ENCODE data around the gene CNKSR3.
"Not testable (repeated sequence)": the region's sequence is repeated elsewhere in the genome, so short reads cannot be mapped to it uniquely, and the experiment has no call there.

CNKSR3 gene

DNA sequence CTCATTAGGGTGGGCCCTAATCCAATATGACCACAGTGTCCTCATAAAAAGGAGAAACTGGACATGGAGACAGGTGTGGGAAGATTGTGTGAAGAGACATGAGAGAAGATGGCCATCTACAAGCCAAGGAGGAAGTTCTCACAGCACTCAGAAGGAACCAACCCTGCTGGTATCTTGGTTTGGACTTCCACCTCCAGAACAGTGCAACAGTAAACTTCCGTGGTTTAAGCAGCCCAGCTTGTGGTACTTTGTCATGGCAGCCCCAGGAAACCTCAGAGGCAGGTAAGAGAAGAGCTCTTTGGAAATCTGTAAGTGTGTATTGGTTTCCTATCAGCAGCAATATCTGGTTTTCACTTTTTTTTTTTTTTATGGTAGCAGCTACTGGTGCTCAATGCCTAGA lies 16.5 kb upstream of the CNKSR3 start:
- no peak for DNase-seq

DNA sequence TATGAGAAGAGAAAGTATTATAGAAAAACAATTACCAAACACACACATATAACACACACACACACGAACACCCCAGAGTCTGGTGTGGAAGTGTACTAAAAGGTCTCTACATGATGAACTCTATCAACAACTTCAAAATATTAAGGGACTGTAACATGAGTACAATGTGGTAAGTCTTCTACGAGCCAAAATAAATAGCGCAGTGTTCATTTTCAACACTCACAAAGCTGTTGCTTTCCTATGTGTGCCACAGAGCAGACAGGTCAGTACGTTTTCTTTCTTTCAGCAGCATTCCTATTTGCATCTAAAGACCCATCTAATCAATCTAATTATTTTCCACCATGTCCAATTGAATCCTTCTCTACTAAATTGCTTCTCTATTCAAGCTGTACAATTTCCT lies 12.1 kb upstream of the CNKSR3 start:
- DNase-seq = no peak

DNA sequence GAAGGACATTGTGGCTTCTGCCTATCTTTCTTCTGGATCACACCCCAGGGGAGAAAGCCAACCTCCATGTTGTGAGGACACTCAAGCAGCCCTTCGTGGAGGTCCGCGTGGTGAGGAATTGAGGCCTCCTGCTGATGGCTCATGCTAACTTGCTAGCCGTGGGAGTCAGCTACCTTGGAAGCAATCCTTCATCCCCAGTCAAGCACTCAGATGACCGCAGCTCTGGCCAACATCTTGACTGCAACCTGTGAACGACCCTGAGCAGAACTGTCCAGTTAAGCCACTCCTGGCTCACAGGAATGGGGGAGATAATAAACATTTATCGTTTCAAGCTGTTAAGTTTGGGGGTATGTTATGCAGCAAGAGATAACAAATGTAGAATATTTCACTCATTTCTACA lies 10.9 kb upstream of the CNKSR3 start:
- DNase-seq = no peak

DNA sequence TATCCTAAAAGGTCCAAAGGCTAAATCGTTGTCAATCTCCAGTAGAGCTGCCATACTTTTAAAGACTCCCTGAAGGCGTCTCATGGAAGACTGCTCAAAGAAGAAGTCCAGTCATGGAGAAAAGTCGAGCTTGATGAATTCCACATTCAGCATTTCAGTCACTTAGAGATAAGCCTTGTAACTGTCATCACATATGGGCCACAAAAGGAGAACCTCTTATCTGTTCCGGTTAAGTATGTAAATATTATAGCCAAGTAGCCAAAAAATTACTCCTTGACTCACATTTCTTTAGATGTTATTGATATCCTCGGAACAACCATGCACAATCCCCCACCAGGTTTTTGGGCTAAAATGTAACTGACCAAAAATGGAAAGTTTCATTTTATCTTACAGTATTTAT lies 9.8 kb upstream of the CNKSR3 start:
- no peak for DNase-seq

DNA sequence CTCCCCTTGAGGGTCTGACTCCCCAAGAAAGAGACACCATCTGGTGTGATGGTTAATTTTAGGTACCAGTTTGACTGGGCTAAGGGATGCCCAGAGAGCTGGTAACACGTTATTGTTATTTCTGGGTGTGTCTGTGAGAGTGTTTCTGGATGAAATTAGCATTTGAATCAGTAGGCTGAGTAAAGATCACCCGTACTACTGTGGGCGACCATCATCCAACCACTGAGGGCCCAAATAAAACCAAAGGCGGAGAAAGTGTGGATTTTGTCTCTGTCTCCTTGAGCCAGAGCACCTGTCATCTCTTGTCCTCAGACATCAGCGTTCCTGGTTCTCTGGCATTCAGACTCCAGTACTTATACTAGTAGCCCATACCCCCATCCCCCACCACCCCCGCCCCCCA lies 7.9 kb upstream of the CNKSR3 start:
- DNase-seq = no peak

DNA sequence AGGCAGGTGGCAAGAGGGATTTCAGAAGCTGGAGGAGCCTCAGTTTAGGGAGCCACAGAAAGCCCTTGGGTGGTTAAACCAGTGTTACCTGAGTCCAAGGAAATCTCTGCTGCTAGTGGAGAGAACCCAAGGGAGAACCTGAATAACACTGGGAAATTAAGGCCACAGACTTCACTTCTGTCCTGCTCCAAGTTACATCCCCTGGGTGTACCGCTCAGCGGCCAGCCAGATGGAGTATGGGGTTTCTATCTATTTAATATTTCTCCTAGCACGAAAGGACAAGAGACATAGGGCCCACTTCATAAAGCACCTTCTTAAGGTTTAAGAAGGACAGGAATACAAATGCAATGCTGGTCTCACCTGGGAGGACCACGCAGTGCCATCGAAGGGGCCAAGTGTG lies 5.8 kb upstream of the CNKSR3 start:
- DNase-seq = no peak

DNA sequence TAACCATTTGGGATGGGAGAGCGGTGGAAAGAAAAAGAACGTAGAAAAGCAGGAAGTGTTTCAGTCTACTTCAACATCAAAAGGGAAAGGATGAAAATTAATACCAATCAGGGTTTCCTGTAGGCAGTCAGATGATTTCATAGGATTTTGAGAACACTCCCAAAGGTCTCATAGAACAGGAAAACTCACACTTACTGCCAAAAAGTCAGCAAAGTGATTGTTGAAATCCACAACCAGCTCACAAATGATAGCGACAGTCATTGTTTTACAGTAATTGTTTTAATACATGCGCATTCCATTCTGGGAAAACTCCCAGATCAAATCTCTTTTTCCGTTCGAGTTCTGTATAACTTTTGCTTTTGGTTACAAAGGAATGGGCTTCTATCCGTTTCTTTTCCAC lies 5.3 kb upstream of the CNKSR3 start:
- DNase-seq = no peak

DNA sequence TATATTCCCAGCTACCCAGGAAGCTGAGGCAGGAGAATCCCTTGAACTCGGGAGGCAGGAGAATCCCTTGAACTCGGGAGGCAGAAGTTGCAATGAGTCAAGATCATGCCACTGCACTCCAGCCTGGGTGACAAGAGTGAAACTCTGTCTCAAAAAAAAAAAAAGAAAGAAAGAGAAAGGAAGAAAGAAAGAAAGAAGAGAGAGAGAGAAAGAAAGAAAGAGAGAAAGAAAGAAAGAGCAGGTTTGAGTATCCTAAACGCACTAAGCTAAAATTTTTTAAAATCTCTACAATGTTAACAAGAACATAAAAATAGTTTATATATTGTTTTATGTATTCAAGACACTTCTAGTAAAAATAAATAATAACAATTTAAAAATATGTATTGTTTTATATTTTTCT lies 4.6 kb upstream of the CNKSR3 start:
- not testable (repeated sequence) for DNase-seq

DNA sequence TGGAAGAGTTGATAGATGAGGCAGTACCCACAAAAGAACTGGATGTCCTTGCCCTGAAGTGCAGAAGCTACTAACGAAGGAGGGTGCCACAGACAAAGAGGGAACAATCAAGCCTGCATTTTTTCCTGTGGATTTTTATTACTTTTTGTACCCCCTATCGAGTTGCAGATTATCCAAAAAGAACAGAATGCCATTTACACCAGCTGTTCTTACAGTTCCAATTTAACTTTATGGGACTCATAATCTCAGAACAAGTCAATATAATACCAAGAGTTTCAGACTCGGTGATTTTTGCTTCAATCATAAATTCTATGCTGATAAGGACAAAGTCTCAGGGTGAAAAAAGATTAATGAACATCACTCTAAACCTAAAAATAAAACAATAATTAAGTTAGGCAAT lies 4.0 kb upstream of the CNKSR3 start:
- DNase-seq = no peak

DNA sequence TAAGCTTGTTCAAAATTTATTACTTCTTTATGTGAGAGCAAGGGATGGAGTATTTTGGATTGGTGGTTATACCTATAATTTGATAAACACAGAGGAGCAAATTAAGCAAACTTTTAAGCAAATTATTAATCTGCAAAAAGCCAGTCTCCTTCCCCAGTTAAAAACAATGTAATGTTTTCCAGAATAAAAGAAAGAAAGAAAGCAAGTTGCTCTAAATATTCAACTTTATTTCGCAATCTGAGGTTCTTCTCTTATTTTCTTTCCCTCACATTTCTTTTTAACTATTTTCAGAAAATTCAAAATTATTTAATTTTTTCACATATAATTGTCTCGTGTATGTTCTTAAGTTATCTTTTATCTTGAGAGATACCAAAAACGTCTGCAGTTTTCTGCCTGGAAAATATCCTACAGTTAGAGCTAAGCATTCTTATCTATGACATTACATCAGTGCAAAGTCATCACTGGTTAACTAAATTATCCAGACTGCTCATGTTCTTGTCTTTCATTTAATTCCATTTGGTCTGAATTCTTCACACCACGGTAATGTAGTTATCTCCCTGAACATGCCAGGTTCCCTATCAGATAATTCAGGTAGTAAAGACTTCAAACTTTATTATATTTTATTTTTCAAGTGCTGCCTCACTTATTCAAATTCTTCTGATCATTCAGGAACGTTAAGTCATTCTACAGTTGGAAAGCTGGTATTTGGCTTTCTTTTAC lies 3.3 kb upstream of the CNKSR3 start:
- DNase-seq = no peak

DNA sequence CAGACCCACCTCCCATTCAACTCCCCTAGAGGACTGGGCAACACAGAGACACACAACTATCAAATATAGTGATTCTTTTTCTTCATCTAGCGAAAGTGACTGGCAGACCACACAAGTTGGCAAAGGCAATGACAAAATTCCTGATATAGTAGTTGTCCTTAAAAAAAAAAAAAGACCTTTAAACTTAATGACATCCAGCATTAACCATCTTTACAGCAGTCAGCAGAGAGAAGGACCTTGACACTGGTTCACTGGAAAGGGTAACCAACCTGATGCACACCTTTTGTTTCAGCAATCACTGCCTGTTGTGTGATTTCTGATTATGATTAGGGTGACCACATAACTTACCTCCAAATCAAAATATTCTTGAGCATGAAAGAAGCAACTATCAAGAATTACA lies 1.7 kb upstream of the CNKSR3 start:
- DNase-seq = no peak

DNA sequence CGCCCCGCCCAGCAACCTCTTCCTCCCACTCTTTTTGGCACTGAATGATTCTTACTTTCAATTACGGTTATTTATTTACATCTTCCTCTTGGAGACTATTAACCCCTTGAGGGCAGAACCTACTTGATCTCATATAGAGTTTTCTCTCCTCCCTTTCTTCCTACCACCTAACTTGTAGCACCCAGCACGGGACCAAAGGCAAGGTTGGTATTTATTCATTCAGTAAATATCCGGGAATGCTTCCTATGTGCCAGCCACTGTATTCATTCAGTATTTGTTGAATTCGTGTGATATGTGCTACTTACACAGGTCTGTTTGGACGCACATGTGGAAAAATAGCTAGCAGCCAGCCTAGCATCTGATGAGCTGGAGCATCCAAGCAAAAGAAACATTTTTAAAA lies 1.3 kb upstream of the CNKSR3 start:
- DNase-seq = no peak

DNA sequence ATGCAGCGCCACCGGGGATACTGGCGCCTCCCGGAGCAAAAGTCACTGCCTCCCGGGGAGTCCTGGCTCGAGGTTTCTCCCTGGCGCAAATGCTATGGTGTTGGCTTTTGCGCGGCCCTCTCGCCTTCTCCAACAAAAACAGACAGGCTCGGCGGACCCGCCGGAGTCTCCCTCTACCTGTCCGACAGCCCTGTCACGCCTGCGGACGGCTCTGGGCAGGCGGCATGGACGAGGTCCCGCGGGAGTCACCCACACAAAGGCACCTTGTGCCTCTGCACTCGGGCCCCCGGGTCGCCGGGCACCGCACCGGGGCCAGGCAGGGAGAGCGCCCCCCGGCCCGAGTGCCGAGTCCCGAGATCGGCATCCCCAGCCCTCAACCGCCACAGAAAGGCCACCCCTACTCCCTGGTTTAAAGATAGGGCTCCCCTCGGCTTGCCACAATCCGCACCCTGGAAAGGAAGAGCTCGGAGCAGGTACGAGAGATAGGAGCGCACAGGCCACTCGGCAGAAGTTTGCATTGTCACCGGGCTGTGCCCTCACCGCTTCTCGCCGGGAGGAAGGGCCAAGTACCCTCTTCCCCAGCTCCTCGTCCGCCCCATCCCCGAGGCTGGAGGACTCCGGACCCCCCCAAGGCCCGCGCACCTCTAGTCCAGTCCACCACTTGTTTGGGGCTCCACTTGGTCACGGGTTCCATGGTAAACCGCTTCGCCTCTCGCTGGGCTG lies 903 bp downstream of the CNKSR3 start:
- no peak for DNase-seq

DNA sequence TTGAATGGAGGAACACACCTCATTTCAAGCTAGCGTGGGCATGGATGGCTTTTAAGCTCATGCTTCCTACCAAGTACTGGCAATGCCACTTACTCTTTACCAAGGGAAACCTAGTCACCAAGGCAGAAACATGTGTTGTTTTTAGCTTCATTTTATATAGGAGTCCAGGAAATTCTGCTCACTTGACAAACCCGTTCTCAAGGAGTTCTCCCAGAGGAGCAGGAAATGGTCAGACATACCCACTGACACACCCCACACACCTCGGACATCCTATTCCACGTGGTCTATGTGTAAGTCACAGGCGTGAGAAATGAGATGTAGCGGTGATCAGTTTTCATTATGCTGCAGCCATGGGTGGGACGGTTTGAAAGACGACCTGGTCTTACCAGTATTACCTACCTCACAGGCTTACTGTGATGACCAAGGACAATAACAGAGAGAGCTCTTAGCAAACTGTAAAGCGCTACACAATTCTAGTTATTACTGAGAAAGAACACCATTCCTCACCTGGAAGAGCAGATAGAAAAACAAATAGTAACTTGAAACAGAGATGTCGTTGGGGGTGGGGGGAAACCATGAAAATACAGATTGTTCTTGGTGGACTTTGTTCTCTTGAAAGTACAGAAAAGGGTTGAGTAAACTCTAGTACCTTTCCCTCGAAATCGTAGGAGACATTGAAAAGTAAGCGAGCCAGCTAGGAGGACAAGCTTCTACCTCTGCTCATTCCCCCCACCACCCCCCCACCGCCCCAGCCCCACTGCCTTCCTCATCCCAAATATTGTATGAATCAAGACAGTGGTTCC lies 1.7 kb downstream of the CNKSR3 start:
- DNase-seq = no peak

DNA sequence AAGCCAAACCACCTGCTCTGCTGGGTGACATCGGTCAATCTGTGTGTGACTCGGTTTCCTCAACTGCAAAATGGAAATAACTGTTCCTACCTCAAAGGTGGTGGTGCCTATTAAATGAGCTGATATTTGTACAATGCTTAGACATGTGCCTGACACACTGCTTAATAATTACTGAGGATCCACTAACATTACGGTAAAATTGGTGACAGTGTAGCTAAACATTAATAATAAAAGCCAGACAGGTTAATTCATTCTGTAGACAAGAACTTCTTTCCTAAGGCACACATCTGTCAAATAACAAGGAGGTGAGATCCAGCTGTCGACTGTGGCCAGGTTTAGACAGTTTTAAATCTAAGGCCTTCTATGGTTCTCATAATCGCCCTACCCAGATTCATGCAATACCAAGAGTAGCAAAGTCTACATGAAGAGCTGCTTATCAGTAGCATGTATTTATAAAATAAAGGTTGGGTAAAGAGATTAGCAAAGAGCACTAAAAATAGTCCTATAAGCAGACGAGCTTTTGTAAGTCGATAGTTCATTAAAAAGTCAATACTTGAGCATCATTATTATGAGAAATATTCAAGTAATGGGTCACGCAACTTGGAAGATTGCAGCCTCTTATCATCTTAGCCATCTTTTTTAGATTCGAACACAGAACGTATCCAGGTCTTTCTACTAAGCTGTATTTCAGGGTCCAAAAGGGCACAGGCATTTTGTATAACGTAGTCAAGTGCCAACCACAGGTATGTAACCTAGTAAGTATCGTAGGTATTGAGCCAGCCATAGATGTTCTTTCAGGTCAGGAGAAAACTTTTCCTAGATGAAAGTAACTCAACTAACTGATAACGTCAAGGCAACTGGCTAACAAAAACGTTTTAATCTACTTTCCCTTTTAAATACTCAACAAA lies 3.2 kb downstream of the CNKSR3 start:
- no peak for DNase-seq

DNA sequence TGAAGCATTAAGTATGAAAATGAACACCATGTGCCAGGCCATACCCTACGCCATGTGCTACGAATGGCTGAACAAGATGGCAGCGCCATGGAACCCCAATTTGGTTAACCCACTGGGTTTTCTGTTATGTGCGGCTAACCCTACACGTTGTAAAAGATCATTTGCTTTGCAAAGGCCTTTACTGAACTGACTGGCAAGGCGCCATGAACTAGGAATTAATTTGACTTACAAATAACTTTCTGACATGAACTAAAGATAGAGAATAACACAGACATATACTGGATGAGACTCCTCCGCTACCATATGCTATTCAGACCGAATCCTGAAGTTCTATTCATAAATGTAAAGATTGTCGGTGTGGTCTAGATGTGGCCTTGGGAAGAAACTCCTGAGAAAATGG lies 3.9 kb downstream of the CNKSR3 start:
- DNase-seq = no peak

DNA sequence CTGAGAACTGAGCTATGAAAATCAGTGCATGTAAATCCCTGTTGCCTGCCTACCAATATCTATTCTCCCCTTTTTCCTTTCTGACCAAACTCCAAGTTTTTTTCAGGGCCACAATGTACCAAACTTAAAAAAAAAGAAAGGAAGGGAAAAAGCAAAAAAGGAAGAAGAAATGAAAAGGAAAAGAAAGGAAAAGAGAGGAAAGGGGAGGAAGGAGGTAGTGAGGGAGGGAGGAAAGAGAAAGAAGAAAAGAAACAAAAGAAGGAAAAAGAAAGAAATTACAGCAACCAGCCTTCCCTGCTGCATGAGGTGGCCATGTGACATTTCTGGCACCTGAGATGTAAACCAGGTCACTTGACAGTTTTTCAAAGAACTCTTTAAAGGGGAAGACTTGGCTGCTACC lies 4.4 kb downstream of the CNKSR3 start:
- DNase-seq = no peak

DNA sequence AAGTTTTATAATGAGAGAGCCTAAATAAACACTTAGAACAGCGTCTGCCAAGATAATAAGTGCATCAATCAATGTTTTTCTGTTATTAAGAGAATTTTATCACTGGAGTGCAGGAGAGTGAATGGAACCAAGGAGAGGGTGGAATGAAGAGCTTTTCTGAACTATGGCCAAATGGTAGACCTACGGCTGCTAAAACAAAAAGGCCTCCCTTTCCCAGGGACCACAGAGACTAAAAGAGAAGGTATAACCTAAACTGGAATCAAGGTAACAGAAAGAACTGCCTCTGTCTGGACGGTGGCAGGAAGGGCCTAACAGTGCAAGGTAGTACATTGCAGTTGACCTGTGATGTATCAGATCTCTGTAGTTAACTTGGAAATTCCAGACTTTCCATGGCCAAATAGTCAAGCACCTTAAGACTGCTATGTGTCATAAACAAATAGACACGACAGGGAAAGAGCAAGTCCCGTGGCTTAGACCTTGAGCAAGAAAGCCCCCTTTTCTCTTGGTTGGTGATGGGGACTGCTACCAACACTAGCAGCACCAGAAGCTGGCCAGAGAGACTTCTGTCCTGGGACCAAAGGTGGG lies 5.5 kb downstream of the CNKSR3 start:
- no peak for DNase-seq

DNA sequence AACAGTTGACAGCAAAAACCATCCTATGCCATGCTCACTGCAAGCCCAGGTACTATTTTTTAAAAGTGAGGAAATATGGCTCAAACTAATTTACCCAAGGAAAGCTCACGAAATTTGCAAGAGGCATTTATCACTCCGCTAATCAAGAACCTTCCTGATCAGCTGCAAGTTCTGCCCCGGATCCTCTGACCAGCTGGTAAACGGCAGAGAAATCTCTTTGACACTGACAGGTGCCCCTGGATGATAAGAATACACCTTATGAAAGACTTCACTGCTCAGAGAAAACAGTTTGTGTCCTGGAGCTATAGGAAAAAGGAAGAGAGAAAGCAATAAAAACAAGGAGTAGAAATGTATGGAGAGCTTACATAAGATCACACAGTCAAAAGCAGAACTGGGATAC lies 6.4 kb downstream of the CNKSR3 start:
- DNase-seq = no peak

DNA sequence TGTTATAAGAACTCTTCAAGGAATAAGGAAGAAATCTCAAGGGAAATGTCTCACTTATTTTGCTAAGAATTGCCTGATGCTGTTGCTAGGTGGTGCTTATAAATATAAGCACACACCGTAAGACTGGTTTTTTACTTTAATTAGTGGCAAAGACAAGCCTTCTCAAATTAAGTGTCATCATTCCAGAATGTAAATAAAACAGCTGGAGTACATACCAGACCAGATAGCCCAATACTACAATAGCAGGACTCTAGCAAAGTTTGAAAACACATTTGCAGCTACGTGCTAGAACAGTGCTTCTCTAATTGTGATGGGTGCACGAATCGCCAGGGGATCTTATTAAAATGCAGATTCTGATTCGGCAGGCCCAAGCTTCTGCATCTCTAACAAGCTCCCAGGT lies 6.8 kb downstream of the CNKSR3 start:
- no peak for DNase-seq

DNA sequence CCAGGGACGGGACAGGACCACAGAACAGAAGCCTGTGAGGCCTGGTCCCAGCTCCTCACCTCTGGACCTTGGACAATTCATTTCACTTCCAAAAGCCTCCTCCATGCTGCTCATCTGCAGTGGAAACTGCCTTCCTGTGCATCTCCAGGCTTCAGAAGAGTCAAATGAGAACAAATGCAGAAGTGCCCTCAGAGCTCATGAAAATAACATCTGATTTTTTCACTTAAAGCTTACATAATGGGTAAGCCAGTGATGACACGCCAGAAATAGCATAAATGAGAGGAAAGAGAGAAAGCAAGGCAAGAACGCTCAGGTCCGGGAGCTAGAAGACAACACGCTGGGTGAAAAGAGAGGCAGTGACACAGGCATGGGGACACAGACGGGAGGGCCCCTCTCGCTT lies 7.9 kb downstream of the CNKSR3 start:
- DNase-seq = no peak

DNA sequence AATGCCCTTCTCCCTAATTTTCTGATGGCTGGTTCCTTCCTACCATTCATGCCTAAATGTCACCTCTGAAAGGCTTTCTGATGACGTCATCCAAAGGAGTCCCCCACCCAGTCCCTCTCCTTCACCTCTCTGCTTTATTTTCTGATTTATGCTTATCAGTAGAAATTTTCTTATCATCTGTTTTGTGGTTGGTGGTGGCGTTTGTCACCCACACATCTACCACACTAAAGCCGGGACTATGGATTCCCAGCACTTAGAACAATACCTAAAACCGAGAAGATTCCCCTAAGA lies 9.0 kb downstream of the CNKSR3 start:
- DNase-seq = no peak
